ENCODE data around the gene POLR2E. TPM values are rescaled to one million over a fixed set of nuclear protein-coding genes. Genes with fewer than 3 reads are reported as not detected.
A peak's percentile ranks its signal among the peaks of the same experiment; 100 is the strongest.

The POLR2E gene
- total RNA-seq, result 100 to 1,000 TPM; 120 to 133 TPM

DNA sequence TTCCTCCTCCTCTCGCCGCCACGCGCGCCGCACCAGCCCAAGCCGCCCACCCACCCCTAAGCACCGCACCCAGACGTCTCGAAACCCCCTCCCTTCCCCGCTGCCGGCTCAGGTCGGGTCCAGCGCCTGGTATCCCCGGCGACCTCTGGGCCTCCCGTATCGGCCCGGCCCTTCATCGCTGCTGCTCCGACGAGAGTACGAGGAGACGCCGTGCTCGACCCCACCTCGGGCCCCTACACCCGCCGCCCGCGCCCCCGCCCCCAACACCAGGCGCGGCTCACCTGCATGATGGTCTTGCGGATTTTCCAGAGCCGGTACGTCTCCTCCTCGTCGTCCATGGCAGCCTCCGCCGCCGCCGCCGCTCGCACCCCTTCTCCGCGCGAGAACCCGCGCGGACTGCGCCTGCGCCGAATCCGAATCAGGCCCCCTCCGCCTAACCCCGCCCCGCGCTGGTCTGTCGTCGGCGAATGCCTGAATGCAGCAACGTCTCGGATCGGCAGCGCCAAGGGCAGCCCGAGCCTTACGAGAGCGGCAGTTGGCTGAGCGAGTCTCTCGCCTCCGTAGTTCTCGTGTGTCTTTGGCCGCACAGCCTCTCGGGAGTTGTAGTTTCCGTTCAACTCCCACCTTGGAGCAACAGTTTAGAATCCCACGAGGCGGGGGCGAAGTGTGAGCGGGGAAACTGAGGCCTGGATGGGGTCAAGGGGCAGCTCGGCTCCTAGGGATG is at the start of gene POLR2E:
Gene POLR2E (minus strand): TSS at position 398 of the 724 bp plus-strand sequence. CDS start 60 bp downstream, at position 338.
- Mint-ChIP-seq H3K4me1 (peaks cover 57% of the 10 kb centered on the region), H3K27ac (peak within 1 kb of the TSS; percentile 87), H3K27me3 (no peaks in the 10 kb centered on the region), H3K4me3 (peak within 1 kb of the TSS; percentile 92), H3K36me3 (ENCODE audit: low read depth) (peaks cover 20% of the 10 kb centered on the region), H3K9me3 (peaks cover 8% of the 10 kb centered on the region)
- CTCF ChIA-PET, result interaction anchor here (0.7 to 2.2 kb wide), 6 partner anchors 15 to 1210 kb away, joined by 3 to 8 read pairs (median 5); no protein-coding TSS in a partner anchor
- peak; percentile 98 for DNase-seq
- POLR2A ChIA-PET, result no interaction called here

- H3K36me3 Mint-ChIP-seq (ENCODE audit: low read depth), result peaks cover 29% of the 10 kb centered on the region
- DNase-seq, result no peak
- peaks cover 4% of the 10 kb centered on the region for H3K9me3 Mint-ChIP-seq
- H3K27ac Mint-ChIP-seq, result no peak overlapping the region
- POLR2A ChIA-PET, result no interaction called here
- no peak overlapping the region for H3K4me3 Mint-ChIP-seq
- H3K4me1 Mint-ChIP-seq, result peaks cover 2% of the 10 kb centered on the region
- CTCF ChIA-PET, result no interaction called here
- H3K27me3 Mint-ChIP-seq, result no peaks in the 10 kb centered on the region
Observed at GRCh38 chr19:1144741-1145140, 49.6 kb upstream of the POLR2E start.

GRCh38 chr19:1143828-1144399 is 48.7 kb upstream of the POLR2E start:
- no peaks in the 10 kb centered on the region for H3K27me3 Mint-ChIP-seq
- POLR2A ChIA-PET, result no interaction called here
- DNase-seq, result no peak
- peaks cover 32% of the 10 kb centered on the region for H3K36me3 Mint-ChIP-seq (ENCODE audit: low read depth)
- peaks cover 2% of the 10 kb centered on the region for H3K4me1 Mint-ChIP-seq
- no peak overlapping the region for H3K4me3 Mint-ChIP-seq
- H3K27ac Mint-ChIP-seq, result no peak overlapping the region
- peaks cover 4% of the 10 kb centered on the region for H3K9me3 Mint-ChIP-seq
- CTCF ChIA-PET, result interaction anchor here (1.2 kb wide), 1 partner anchor 13 kb away, joined by 3 read pairs; no protein-coding TSS in a partner anchor

- ChIA-PET POLR2A (no interaction called here), CTCF (no interaction called here)
- Mint-ChIP-seq H3K36me3 (ENCODE audit: low read depth) (peaks cover 32% of the 10 kb centered on the region), H3K27me3 (no peaks in the 10 kb centered on the region), H3K4me3 (no peak overlapping the region), H3K27ac (no peak overlapping the region), H3K4me1 (peaks cover 2% of the 10 kb centered on the region), H3K9me3 (peaks cover 4% of the 10 kb centered on the region)
- no peak for DNase-seq
Observed at GRCh38 chr19:1141944-1142343, 46.8 kb upstream of the POLR2E start.

DNA sequence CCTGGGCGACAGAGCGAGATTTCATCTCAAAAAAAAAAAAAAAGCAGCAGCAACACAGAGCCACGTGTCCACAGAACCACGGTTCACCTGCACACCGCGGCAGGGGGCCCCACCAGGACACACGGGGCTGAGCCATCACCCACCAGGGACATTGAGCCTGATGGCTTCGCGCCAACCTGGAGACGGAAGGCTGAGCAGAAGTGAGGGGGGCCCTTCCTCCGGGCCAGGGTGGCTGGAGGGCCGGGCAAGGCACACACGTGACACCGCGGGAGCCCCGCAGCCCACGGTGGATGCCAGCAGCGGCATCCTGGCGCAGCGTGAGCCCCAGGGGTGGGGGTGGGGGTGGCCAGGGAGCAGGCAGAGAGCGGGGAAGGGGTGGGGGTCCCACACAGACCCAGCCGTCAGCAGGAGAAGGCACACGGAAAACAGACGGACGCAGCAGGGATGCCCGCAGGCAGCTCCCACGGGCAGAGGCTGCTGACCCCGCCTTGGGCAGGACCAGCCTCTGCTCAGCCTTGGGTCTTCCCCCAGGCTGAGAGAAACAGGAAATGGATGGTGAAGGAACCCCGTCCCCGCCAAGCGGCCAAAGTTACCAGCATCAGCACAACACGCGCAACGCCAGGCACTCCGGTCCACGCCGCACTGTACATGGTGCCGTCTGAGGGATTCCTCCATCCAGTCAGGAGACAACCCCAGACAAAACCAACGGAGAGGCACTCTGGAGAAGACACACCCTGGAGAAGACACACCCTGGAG is 45.3 kb upstream of the POLR2E start:
- no peak overlapping the region for H3K4me3 Mint-ChIP-seq
- CTCF ChIA-PET, result no interaction called here
- H3K4me1 Mint-ChIP-seq, result peaks cover 10% of the 10 kb centered on the region
- H3K27me3 Mint-ChIP-seq, result no peaks in the 10 kb centered on the region
- H3K9me3 Mint-ChIP-seq, result peaks cover 4% of the 10 kb centered on the region
- DNase-seq, result no peak
- H3K27ac Mint-ChIP-seq, result no peak overlapping the region
- peaks cover 32% of the 10 kb centered on the region for H3K36me3 Mint-ChIP-seq (ENCODE audit: low read depth)
- POLR2A ChIA-PET, result no interaction called here

DNA sequence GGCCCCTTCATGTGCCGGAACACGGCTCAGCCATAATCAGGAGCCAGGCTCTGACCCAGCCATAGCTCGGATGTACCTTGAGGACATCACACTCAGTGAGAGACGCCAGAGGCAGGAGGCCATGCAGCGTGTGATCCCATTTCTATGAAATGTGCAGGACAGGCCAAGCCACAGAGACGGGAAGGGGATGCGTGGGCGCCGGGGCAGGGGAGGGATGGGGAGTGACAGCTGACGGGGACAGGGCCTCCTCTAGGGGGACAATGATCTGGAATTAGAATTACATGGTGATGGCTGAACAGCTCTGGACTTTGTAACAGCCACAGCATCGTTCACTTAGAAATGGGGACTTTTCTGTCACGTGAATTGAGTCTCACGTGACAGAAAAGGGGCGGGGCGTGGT is 44.0 kb upstream of the POLR2E start:
- Mint-ChIP-seq H3K27ac (no peak overlapping the region), H3K4me3 (no peak overlapping the region)
- CTCF ChIA-PET, result no interaction called here

GRCh38 chr19:1138121-1138520 is 42.9 kb upstream of the POLR2E start:
- H3K36me3 Mint-ChIP-seq (ENCODE audit: low read depth), result peaks cover 17% of the 10 kb centered on the region
- H3K4me1 Mint-ChIP-seq, result peaks cover 17% of the 10 kb centered on the region

More for the DNA sequence above, 44.0 kb upstream of the POLR2E start:
- Mint-ChIP-seq H3K9me3 (peaks cover 4% of the 10 kb centered on the region), H3K36me3 (ENCODE audit: low read depth) (peaks cover 25% of the 10 kb centered on the region), H3K27me3 (no peaks in the 10 kb centered on the region), H3K4me1 (peaks cover 11% of the 10 kb centered on the region)
- no peak for DNase-seq
- POLR2A ChIA-PET, result no interaction called here

DNA sequence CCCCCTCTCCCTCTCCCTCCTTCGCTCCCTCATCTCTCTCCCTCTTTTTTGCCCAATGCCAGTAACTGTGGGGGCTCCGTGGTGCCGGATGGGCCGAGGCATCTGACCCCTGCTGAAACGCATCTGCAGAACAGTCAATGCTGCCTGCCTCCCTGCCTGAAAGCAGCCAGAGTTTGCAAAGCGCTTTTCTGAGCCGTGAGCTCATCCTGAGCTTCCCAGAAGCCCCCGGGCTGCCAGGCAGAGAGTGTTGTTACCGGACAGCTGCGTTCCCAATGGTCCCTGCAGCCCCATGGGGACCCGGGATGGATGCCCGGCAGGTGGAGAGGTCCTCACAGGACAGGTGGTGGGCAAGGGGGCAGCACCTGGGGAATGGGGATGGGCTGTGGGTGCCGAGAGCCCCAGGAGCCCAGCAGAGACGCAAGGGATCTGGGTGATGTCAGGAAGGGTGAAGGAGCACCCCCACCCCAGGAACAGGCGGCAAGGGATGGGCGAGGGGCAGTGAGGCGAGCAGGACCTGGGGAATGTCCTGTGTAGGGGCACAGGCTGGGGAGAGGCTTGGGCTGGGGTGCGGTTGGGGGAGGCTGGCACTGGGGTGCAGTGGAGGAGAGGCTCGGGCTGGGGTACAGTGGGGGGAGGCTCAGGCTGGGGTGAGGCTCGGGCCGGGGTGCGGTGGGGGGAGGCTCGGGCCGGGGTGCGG is 41.6 kb upstream of the POLR2E start:
- CTCF ChIA-PET, result no interaction called here
- no peak overlapping the region for H3K4me3 Mint-ChIP-seq

More at GRCh38 chr19:1138121-1138520, 42.9 kb upstream of the POLR2E start:
- Mint-ChIP-seq H3K9me3 (peaks cover 4% of the 10 kb centered on the region), H3K27ac (no peak overlapping the region), H3K27me3 (no peaks in the 10 kb centered on the region), H3K4me3 (no peak overlapping the region)
- POLR2A ChIA-PET, result no interaction called here
- DNase-seq, result no peak
- CTCF ChIA-PET, result no interaction called here

GRCh38 chr19:1136201-1136600 is 41.0 kb upstream of the POLR2E start:
- Mint-ChIP-seq H3K4me1 (peaks cover 26% of the 10 kb centered on the region), H3K27ac (no peak overlapping the region), H3K36me3 (ENCODE audit: low read depth) (peaks cover 6% of the 10 kb centered on the region), H3K9me3 (no peaks in the 10 kb centered on the region), H3K27me3 (no peaks in the 10 kb centered on the region), H3K4me3 (no peak overlapping the region)
- CTCF ChIA-PET, result no interaction called here
- DNase-seq, result no peak
- POLR2A ChIA-PET, result no interaction called here

More for the DNA sequence above, 41.6 kb upstream of the POLR2E start:
- no peaks in the 10 kb centered on the region for H3K9me3 Mint-ChIP-seq
- peaks cover 8% of the 10 kb centered on the region for H3K36me3 Mint-ChIP-seq (ENCODE audit: low read depth)
- POLR2A ChIA-PET, result no interaction called here
- peak overlapping the region; percentile 25 for H3K27ac Mint-ChIP-seq
- peaks cover 26% of the 10 kb centered on the region for H3K4me1 Mint-ChIP-seq
- DNase-seq, result no peak
- no peaks in the 10 kb centered on the region for H3K27me3 Mint-ChIP-seq

GRCh38 chr19:1135454-1135853 is 40.3 kb upstream of the POLR2E start:
- CTCF ChIA-PET, result no interaction called here
- peaks cover 31% of the 10 kb centered on the region for H3K4me1 Mint-ChIP-seq
- DNase-seq, result no peak
- peak overlapping the region; percentile 13 for H3K27ac Mint-ChIP-seq
- peaks cover 6% of the 10 kb centered on the region for H3K36me3 Mint-ChIP-seq (ENCODE audit: low read depth)
- H3K4me3 Mint-ChIP-seq, result no peak overlapping the region
- no peaks in the 10 kb centered on the region for H3K27me3 Mint-ChIP-seq
- H3K9me3 Mint-ChIP-seq, result no peaks in the 10 kb centered on the region
- POLR2A ChIA-PET, result no interaction called here

DNA sequence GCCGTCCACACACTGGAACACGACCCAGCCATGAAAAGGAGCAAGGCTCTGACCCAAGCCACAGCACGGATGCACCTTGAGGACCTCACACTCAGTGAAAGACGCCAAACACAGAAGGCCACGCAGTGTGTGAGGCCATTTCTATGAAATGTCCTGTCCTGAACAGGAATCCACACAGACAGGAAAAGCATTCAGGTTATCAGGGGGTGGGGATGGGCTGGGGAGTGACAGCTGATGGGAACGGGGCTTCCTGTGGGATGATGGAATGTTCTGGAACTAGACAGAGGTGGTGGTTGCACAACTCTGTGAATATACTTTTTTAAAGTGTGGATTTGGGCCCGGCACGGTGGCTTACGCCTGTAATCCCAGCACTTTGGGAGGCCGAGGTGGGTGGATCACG is 39.3 kb upstream of the POLR2E start:
- Mint-ChIP-seq H3K4me3 (no peak overlapping the region), H3K36me3 (ENCODE audit: low read depth) (peaks cover 2% of the 10 kb centered on the region), H3K27me3 (no peaks in the 10 kb centered on the region), H3K27ac (no peak overlapping the region), H3K4me1 (peaks cover 41% of the 10 kb centered on the region), H3K9me3 (no peaks in the 10 kb centered on the region)
- no peak for DNase-seq
- ChIA-PET POLR2A (no interaction called here), CTCF (interaction anchor here (1.2 to 2.0 kb wide), 3 partner anchors 21 to 109 kb away, joined by 4 to 7 read pairs (median 5); partner anchors contain the start of gene ARHGAP45)

GRCh38 chr19:1133471-1133929 is 38.3 kb upstream of the POLR2E start:
- POLR2A ChIA-PET, result no interaction called here
- CTCF ChIA-PET, result interaction anchor here (0.8 to 2.0 kb wide), 4 partner anchors 20 to 136 kb away, joined by 3 to 7 read pairs (median 4); no protein-coding TSS in a partner anchor
- peak overlapping the region; percentile 54 for H3K4me3 Mint-ChIP-seq
- peaks cover 3% of the 10 kb centered on the region for H3K36me3 Mint-ChIP-seq (ENCODE audit: low read depth)
- H3K4me1 Mint-ChIP-seq, result peaks cover 41% of the 10 kb centered on the region
- H3K27ac Mint-ChIP-seq, result peak overlapping the region; percentile 86
- peak; percentile 75 for DNase-seq
- H3K27me3 Mint-ChIP-seq, result no peaks in the 10 kb centered on the region
- no peaks in the 10 kb centered on the region for H3K9me3 Mint-ChIP-seq
